Astrocyte (in vitro differentiated cells and primary cell): Measurements from ENCODE around the gene AVPR2.

Source experiments
- CTCF ChIP-seq: IDR thresholded peaks from 2 replicates; pipeline ENCODE4 v1.5.1; 2011; ENCODE audit warnings: low read depth, mild to moderate bottlenecking, inconsistent platforms, low read length, moderate library complexity; ENCODE audit not compliant: insufficient read depth
- EZH2 ChIP-seq: IDR thresholded peaks from 2 replicates; pipeline ENCODE4 v1.6.1; 2012; ENCODE audit warnings: mild to moderate bottlenecking, low read length, inconsistent platforms; ENCODE audit not compliant: insufficient read depth

DNA sequence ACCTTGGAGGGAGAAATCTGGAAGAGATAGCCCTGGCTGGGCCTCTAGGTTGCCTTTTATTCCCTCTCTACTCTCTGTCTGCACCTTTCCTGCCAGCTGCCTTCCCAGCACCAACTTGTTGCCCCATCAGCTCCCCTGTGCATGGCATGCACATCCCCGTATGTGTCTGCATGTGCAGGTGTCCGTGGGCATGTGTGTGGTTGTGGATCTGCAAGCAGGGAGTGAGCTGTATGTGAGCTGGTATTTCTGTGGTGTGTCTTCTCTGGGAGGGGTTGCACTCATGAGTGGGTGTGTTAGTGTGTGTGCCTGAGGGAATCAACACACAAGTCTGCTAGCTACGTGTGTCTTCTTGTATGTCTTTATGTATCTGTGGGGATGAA is 28.4 kb upstream of the AVPR2 start:
- TF ChIP-seq CTCF (no peak), EZH2 (no peak)
